ENCODE data around the gene NDUFC2. TPM values are rescaled to one million over a fixed set of nuclear protein-coding genes. Genes with fewer than 3 reads are reported as not detected.

Gene NDUFC2
- total RNA-seq = 112 TPM

DNA sequence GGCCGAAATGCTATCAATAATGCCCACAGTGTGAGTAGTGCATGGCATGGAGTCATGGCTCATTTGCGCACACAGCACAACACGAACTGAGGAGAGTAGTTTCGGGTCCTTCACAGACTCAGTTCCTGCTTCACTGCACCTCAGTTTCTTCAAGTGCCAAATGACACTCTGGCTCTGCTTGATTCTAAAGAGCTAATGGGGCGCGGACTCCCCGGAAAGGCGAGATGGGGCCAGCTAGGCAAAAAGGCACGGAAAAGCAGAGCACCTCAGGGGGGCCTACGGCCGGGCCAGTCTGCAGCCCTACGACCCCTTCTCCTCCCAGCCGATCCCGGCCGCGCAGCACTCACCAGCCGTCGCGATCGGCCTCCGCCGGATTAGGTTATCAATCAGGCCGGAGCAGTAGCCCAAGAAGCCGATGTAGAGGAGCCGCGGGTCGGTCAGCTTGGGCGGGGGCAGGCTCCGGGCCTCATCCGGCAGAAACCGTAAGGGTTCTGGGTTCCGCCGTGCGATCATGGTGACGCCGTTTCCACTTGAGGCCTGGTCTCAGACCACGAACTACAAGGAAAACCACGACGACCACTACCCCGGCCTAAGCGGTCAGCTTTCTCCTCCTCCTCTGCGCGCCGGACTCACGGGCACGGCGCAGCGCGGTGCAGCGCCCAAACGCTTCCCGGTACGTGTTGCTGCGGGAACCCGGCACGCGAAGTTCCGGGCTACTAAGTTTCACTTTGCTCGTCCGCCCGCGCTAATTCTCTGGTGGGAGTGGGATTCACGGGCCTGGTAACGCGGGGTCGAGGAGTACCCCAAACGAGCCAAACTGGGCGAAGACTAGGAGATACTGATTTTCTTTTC is at the start of gene NDUFC2:
Gene NDUFC2, minus strand, starts transcription at position 631 of the 852 bp plus-strand sequence. Its CDS starts 118 bp downstream, at position 513.
- Histone ChIP-seq H3K4me3 (peak within 1 kb of the TSS; percentile 85 to 86), H3K9me3 (no peaks in the 10 kb centered on the region), H3K36me3 (no peaks in the 10 kb centered on the region), H3K27me3 (no peaks in the 10 kb centered on the region), H3K4me1 (peaks cover 10 to 28% of the 10 kb centered on the region in 2 donors), H3K27ac (peak within 1 kb of the TSS; percentile 85 to 86)
- TF ChIP-seq, protein P1, sequence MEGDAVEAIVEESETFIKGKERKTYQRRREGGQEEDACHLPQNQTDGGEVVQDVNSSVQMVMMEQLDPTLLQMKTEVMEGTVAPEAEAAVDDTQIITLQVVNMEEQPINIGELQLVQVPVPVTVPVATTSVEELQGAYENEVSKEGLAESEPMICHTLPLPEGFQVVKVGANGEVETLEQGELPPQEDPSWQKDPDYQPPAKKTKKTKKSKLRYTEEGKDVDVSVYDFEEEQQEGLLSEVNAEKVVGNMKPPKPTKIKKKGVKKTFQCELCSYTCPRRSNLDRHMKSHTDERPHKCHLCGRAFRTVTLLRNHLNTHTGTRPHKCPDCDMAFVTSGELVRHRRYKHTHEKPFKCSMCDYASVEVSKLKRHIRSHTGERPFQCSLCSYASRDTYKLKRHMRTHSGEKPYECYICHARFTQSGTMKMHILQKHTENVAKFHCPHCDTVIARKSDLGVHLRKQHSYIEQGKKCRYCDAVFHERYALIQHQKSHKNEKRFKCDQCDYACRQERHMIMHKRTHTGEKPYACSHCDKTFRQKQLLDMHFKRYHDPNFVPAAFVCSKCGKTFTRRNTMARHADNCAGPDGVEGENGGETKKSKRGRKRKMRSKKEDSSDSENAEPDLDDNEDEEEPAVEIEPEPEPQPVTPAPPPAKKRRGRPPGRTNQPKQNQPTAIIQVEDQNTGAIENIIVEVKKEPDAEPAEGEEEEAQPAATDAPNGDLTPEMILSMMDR (IDR thresholded peaks at IDR 0.05) = no peak
- DNase-seq (ENCODE audit: low spot score in 2 of 2) = peak in 1 of 2 donors; percentile 84
- intact Hi-C loops (cut with DNase I) = loop anchor here (5.0 kb wide), 1 partner anchor 343 kb away; no protein-coding TSS in a partner anchor

- H3K27ac ChIP-seq = no peak overlapping the region
- H3K36me3 ChIP-seq = no peaks in the 10 kb centered on the region
- no peak overlapping the region for H3K4me3 ChIP-seq
- H3K9me3 ChIP-seq = no peaks in the 10 kb centered on the region
- intact Hi-C loops (cut with DNase I) = no loop called here
- no peaks in the 10 kb centered on the region for H3K27me3 ChIP-seq
- TF ChIP-seq, protein P1 (IDR thresholded peaks at IDR 0.05) = no peak
- DNase-seq (ENCODE audit: low spot score in 2 of 2) = no peak
- no peaks in the 10 kb centered on the region for H3K4me1 ChIP-seq
Observed at GRCh38 chr11:78127403-78127802, 47.7 kb upstream of the NDUFC2 start.

GRCh38 chr11:78112582-78113275 is 33.1 kb upstream of the NDUFC2 start:
- Histone ChIP-seq H3K4me1 (no peaks in the 10 kb centered on the region), H3K27ac (no peak overlapping the region), H3K4me3 (no peak overlapping the region), H3K9me3 (no peaks in the 10 kb centered on the region), H3K36me3 (peaks cover 6 to 20% of the 10 kb centered on the region in 2 donors), H3K27me3 (no peaks in the 10 kb centered on the region)
- intact Hi-C loops (cut with DNase I) = no loop called here
- TF ChIP-seq, protein P1 (IDR thresholded peaks at IDR 0.05) = no peak
- no peak for DNase-seq (ENCODE audit: low spot score in 2 of 2)

- H3K36me3 ChIP-seq = peaks cover 6 to 20% of the 10 kb centered on the region in 2 donors
- TF ChIP-seq, protein P1 (IDR thresholded peaks at IDR 0.05) = no peak
- no peaks in the 10 kb centered on the region for H3K9me3 ChIP-seq
- DNase-seq (ENCODE audit: low spot score in 2 of 2) = no peak
- H3K4me3 ChIP-seq = no peak overlapping the region
- no peaks in the 10 kb centered on the region for H3K4me1 ChIP-seq
- H3K27me3 ChIP-seq = no peaks in the 10 kb centered on the region
- H3K27ac ChIP-seq = no peak overlapping the region
- intact Hi-C loops (cut with DNase I) = no loop called here
Observed at GRCh38 chr11:78111298-78111697, 31.6 kb upstream of the NDUFC2 start.

GRCh38 chr11:78110830-78111229 is 31.2 kb upstream of the NDUFC2 start:
- no peaks in the 10 kb centered on the region for H3K4me1 ChIP-seq
- H3K27ac ChIP-seq = no peak overlapping the region
- no peaks in the 10 kb centered on the region for H3K27me3 ChIP-seq
- no peak for DNase-seq (ENCODE audit: low spot score in 2 of 2)
- peaks cover 6 to 20% of the 10 kb centered on the region in 2 donors for H3K36me3 ChIP-seq
- H3K9me3 ChIP-seq = no peaks in the 10 kb centered on the region
- TF ChIP-seq, protein P1 (IDR thresholded peaks at IDR 0.05) = no peak
- H3K4me3 ChIP-seq = no peak overlapping the region
- intact Hi-C loops (cut with DNase I) = no loop called here
